Mammary epithelial cell (primary cell): ENCODE measurements around the gene CDC34.

Experiments used
- EZH2 ChIP-seq: IDR thresholded peaks from 2 replicates; pipeline ENCODE4 v1.6.1; 2012; ENCODE audit warnings: low read length, inconsistent platforms, borderline replicate concordance
- TF ChIP-seq, protein P1 (sequence below), 2 donors: IDR thresholded peaks in 1 of 2; conservative IDR thresholded peaks in 1 of 2; 2 replicates each; pipeline ENCODE4 v1.5.1; 2011 to 2012; ENCODE audit warnings: inconsistent platforms in 2 of 2, low read length in 2 of 2, mild to moderate bottlenecking in 2 of 2, control low read depth in 1 of 2, low read depth in 1 of 2; ENCODE audit not compliant: insufficient read depth in 1 of 2; ENCODE audit errors: extremely low read depth in 1 of 2

GRCh38 chr19:579842-580155 lies 48.2 kb downstream of the CDC34 start:
- TF ChIP-seq, protein P1, sequence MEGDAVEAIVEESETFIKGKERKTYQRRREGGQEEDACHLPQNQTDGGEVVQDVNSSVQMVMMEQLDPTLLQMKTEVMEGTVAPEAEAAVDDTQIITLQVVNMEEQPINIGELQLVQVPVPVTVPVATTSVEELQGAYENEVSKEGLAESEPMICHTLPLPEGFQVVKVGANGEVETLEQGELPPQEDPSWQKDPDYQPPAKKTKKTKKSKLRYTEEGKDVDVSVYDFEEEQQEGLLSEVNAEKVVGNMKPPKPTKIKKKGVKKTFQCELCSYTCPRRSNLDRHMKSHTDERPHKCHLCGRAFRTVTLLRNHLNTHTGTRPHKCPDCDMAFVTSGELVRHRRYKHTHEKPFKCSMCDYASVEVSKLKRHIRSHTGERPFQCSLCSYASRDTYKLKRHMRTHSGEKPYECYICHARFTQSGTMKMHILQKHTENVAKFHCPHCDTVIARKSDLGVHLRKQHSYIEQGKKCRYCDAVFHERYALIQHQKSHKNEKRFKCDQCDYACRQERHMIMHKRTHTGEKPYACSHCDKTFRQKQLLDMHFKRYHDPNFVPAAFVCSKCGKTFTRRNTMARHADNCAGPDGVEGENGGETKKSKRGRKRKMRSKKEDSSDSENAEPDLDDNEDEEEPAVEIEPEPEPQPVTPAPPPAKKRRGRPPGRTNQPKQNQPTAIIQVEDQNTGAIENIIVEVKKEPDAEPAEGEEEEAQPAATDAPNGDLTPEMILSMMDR (conservative IDR thresholded peaks at IDR 0.05 in 1 of 2, IDR thresholded peaks at IDR 0.05 in 1 of 2; ENCODE audit: extremely low read depth in 1 of 2, insufficient read depth in 1 of 2, low read depth in 1 of 2, low read length in 2 of 2) = no peak
- TF ChIP-seq EZH2 = no peak
